ENCODE data around the gene CATSPERB. TPM values are rescaled to one million over a fixed set of nuclear protein-coding genes. Genes with fewer than 3 reads are reported as not detected.

CATSPERB gene
- total RNA-seq, 2 donors from 2014 or later: 20.4 to 70.0 TPM

- 67 to 74% methylated on average over 4 of the region's 4 CpGs for WGBS, 2 donors
Observed at GRCh38 chr14:91636604-91637003, 95.3 kb downstream of the CATSPERB start.

GRCh38 chr14:91624757-91625156 is 107.1 kb downstream of the CATSPERB start:
- no peaks in the 10 kb centered on the region for H3K27me3 ChIP-seq
- no peak overlapping the region for H3K27ac ChIP-seq
- DNase-seq (no peak), ATAC-seq (no peak)
- no peaks in the 10 kb centered on the region for H3K4me1 ChIP-seq
- no peaks in the 10 kb centered on the region for H3K9me3 ChIP-seq
- intact Hi-C loops (cut with DNase I): no loop called here
- H3K4me3 ChIP-seq: no peak overlapping the region
- TF ChIP-seq CTCF (IDR thresholded peaks at IDR 0.05): no peak
- no peak for TF ChIP-seq POLR2A (IDR thresholded peaks at IDR 0.05)
- 76 to 90% methylated on average over 1 of the region's 1 CpG for WGBS, 2 donors
- no peaks in the 10 kb centered on the region for H3K36me3 ChIP-seq (replicated peaks in 1 of 2; ENCODE audit: insufficient read depth in 1 of 2, low read depth in 2 of 2)

More at GRCh38 chr14:91636604-91637003, 95.3 kb downstream of the CATSPERB start:
- TF ChIP-seq POLR2A (IDR thresholded peaks at IDR 0.05): no peak
- no peak for TF ChIP-seq CTCF (IDR thresholded peaks at IDR 0.05)
- Histone ChIP-seq H3K27me3 (no peaks in the 10 kb centered on the region), H3K9me3 (no peaks in the 10 kb centered on the region), H3K4me3 (no peak overlapping the region), H3K36me3 (replicated peaks in 1 of 2; ENCODE audit: insufficient read depth in 1 of 2, low read depth in 2 of 2) (no peaks in the 10 kb centered on the region), H3K27ac (no peak overlapping the region), H3K4me1 (no peaks in the 10 kb centered on the region)
- DNase-seq: no peak
- no peak for ATAC-seq
- intact Hi-C loops (cut with DNase I): no loop called here

GRCh38 chr14:91614187-91614586 is 117.7 kb downstream of the CATSPERB start:
- no peaks in the 10 kb centered on the region for H3K4me1 ChIP-seq
- no peak overlapping the region for H3K4me3 ChIP-seq
- TF ChIP-seq CTCF (IDR thresholded peaks at IDR 0.05): no peak
- TF ChIP-seq POLR2A (IDR thresholded peaks at IDR 0.05): no peak
- H3K9me3 ChIP-seq: no peaks in the 10 kb centered on the region
- no peaks in the 10 kb centered on the region for H3K36me3 ChIP-seq (replicated peaks in 1 of 2; ENCODE audit: insufficient read depth in 1 of 2, low read depth in 2 of 2)
- 47 to 67% methylated on average over 2 of the region's 2 CpGs for WGBS, 2 donors
- ATAC-seq: no peak
- no peak overlapping the region for H3K27ac ChIP-seq
- no peaks in the 10 kb centered on the region for H3K27me3 ChIP-seq
- intact Hi-C loops (cut with DNase I): no loop called here
- no peak for DNase-seq

- DNase-seq: no peak
- no peak for ATAC-seq
- no peaks in the 10 kb centered on the region for H3K36me3 ChIP-seq (replicated peaks in 1 of 2; ENCODE audit: insufficient read depth in 1 of 2, low read depth in 2 of 2)
- no peak overlapping the region for H3K4me3 ChIP-seq
- intact Hi-C loops (cut with DNase I): no loop called here
- H3K27me3 ChIP-seq: no peaks in the 10 kb centered on the region
- 87 to 92% methylated on average over 6 of the region's 6 CpGs for WGBS, 2 donors
- no peaks in the 10 kb centered on the region for H3K4me1 ChIP-seq
- TF ChIP-seq CTCF (IDR thresholded peaks at IDR 0.05) (no peak), POLR2A (IDR thresholded peaks at IDR 0.05) (no peak)
- no peaks in the 10 kb centered on the region for H3K9me3 ChIP-seq
- H3K27ac ChIP-seq: no peak overlapping the region
Observed at GRCh38 chr14:91613459-91614112, 118.3 kb downstream of the CATSPERB start.

- H3K9me3 ChIP-seq: no peaks in the 10 kb centered on the region
- 62 to 94% methylated on average over 2 of the region's 2 CpGs for WGBS, 2 donors
- no peak overlapping the region for H3K4me3 ChIP-seq
- no peak for ATAC-seq
- DNase-seq: no peak
- H3K36me3 ChIP-seq (replicated peaks in 1 of 2; ENCODE audit: insufficient read depth in 1 of 2, low read depth in 2 of 2): no peaks in the 10 kb centered on the region
- intact Hi-C loops (cut with DNase I): no loop called here
- H3K4me1 ChIP-seq: no peaks in the 10 kb centered on the region
- H3K27ac ChIP-seq: no peak overlapping the region
- no peaks in the 10 kb centered on the region for H3K27me3 ChIP-seq
- no peak for TF ChIP-seq CTCF (IDR thresholded peaks at IDR 0.05)
- no peak for TF ChIP-seq POLR2A (IDR thresholded peaks at IDR 0.05)
Observed at GRCh38 chr14:91611528-91611927, 120.4 kb downstream of the CATSPERB start.

Measured in body of pancreas (tissue), 4 donors.